HG03025 (cell line): ENCODE measurements around the gene YAP1.

ENCODE experiments used
- ATAC-seq: cut with Tn5 transposase; IDR thresholded peaks from one replicate; pipeline ENCODE4 v1.9.1; 2021; ENCODE audit warnings: mild to moderate bottlenecking, moderate library complexity; ENCODE audit not compliant: unreplicated experiment, low FRiP score

YAP1 gene

DNA sequence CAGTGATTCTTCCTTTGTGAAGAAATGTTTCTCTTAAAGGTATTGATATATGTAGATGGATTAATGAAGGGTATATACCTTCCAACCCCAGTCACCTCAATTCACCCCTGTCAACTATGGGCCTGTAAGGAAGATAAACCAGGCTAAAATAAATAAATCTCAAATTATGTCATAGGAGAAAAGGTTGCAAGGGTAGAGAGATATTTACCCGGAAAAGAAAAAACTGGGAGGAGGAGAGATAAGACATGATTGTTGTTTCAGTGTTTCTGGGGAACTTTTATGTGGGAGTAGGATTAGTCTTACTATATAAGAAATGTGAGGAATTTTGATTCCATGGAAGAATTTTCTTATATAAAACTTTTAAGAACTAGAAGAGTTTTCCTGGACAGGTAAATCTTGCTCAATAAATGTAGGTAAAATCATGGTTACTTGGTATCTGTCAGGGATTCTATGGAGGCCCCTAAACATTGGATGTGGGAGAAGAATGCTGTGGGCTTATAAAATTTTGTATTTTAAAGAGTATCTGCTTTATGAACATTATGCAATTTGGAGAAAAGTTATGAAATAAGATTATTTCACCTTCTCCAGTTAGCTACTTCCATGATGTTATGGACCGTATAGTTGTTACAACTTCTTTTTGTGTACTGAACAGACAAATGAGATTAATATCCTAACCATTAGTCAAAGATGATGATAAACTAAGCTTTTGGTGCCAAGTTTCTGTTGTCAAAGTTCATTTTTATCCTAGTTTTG lies 6.4 kb downstream of the YAP1 start:
- ATAC-seq: no peak

DNA sequence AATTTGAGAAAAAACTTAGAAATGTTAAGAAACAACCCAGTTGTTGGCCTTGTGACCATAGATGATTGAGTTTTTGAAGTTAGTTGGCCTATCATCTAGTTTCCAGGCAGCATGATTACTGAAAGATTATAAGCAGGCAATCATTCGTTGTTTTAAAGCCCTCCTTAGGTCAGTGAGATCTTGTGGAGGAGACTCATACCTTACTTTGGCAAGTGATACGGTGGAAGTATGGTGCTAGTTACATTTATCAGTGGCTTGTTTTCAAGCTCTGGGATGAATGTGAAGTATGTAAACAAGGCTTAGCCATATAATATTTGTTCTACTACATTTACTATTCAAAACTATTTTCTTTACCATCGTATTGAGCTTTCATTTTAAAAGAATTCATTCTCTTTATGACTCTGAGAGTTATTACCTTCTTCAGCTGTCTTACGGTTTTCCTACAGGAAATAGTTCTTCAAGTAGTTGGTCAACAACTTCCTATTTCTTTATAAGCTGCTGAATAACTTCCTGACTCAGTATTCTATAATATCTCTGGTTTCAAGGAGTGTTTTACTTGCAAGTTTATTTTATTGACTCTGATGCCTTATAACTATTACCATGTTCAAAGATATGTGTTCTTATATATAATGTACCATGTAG lies 7.3 kb downstream of the YAP1 start:
- no peak for ATAC-seq

DNA sequence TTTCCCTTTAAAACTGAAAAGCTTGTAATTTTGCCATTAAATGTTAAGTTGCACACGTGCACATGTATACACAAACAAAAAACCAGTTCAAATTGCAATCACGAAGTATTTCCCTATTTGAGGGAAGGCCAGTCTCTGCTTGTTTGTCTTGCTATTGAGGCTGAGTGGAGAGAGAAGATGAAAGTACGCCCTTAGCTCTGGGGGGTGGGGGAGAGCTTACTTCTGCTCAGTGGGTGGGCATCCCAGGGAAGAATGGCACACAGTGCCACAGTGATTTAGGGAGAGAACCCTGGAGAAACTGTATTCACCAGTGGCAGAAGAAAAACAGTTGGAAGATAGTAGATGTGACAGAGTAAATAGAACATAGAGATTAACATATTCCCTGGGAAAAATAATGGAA lies 8.7 kb downstream of the YAP1 start:
- ATAC-seq: no peak

GRCh38 chr11:102119997-102120396 lies 9.8 kb downstream of the YAP1 start:
- no peak for ATAC-seq

DNA sequence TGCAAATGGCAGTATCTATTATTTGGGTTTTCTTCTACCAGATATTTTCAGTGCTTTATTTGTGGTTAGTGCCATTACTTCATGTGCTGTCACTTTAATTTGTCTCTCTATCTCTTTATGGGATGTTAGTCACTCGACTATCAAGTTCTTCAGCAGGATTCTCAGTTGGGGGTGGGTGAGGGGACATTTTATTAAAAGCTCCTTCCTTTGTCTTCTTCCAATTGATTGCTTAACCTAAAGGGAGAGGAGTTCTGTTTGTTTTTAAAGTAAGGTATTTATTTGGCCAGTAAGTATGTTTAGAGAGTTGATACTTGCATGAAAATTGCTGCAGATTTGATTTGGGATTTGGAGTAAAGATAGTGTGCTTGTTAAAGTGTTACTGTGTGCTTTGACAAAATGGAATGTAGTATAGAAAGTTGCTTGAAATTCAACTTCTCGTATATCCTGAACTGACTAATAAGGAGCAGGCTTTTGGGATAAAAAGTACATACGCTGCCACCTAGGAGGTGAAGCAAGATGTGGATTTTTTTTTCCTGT lies 10.3 kb downstream of the YAP1 start:
- no peak for ATAC-seq

GRCh38 chr11:102121329-102121728 lies 11.1 kb downstream of the YAP1 start:
- no peak for ATAC-seq

GRCh38 chr11:102134597-102134996 lies 24.4 kb downstream of the YAP1 start:
- no peak for ATAC-seq

GRCh38 chr11:102135256-102135655 lies 25.0 kb downstream of the YAP1 start:
- ATAC-seq: no peak

- no peak for ATAC-seq
These were observed 28.0 kb downstream of the YAP1 start for GRCh38 chr11:102138223-102138622.

DNA sequence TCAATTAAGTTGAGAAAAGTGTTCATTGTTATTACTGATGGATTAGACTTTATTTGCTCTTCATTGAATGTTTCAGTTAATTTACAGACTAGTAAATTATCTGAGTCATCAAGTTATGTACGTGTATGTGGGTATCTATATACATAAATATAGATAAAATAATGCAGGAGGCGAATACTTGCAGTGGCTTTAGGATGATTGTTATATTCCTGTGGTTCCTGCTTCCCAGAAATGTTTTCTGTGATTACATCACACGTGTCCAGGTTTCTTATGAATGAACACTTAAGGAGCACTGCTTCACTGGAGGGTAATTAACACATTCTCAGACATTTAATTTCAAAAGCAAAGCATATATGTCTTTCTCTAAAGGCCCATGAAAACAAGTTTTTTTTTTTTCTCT lies 28.4 kb downstream of the YAP1 start:
- ATAC-seq: no peak

DNA sequence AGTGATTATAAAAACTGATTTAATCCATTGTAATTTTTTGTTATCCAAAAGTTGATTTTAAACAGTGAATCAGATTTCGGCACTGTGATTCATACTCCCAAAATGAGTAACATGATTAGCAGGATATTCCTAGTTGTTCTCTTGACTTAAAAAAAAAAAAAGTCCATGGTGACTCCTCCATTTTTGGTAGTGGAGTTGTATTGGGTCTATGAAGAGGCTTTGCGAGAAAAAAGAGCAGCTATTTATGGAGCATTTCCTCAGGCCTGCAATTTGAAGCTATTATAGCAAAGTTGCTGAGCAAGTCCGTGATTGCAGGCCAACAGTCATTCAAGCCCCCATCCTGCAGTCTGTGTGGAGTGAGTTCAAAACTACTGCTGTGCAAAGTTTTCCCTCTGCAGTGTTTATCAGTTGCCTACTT lies 28.8 kb downstream of the YAP1 start:
- ATAC-seq: no peak

- no peak for ATAC-seq
These were observed 32.1 kb downstream of the YAP1 start for GRCh38 chr11:102142333-102142732.

DNA sequence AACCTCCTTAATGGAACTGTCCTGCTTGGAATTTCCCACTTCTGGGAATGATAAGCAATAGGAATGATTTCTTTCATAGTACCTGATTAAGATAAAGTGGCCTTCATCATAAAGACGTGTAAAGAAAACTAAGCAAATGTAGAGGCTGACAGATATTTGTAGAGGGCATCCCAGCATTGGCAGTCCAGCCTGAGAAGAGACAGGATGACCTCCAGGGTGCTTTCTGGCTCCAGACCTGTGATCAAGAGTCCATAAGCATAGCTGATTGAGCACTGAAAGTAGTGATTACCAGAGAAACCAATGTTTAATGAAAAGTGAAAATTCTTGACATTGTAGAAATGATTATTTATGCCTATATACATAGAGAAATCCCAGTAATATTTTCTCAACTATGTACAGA lies 33.6 kb downstream of the YAP1 start:
- ATAC-seq: no peak

GRCh38 chr11:102144357-102145355 lies 34.4 kb downstream of the YAP1 start:
- ATAC-seq: no peak

DNA sequence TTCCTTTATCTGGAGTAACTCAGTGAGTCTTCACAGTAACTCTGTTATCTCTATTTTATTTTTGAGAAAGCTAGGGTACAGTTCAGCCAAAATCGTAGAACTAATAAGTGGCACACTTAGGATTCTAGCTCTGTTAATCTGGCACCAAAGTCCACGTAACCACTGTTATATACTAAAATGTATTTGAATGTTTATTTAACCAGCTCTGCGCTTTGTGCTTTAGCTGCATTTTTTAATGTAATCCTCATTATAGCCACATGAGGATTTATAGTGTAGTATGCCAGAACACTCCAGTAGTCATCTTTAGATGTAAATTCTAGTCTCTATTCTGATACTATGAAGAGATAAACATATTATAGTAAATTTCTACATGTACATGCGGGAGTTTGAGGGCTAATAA lies 36.8 kb downstream of the YAP1 start:
- ATAC-seq: no peak

DNA sequence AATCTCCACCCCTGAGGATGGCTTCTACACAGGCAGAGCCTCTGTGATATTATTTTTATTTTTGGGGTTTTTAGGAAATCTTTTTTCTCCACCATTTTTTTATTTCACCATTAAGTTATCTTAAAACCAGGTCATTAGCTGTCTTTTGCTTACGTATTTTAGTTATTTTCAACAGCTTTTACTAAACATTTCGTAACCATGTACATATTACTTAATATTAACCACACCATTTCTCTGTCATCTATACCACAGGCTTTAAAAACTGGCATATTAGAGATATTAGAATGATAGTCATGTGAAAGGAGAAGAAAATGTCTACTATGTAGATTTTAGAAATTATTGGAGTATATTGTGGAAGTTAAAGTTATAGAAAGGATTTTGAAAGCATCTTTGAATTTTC lies 37.4 kb downstream of the YAP1 start:
- no peak for ATAC-seq

GRCh38 chr11:102148059-102148458 lies 37.8 kb downstream of the YAP1 start:
- no peak for ATAC-seq

GRCh38 chr11:102151784-102152525 lies 41.7 kb downstream of the YAP1 start:
- ATAC-seq: no peak

GRCh38 chr11:102153082-102153481 lies 42.8 kb downstream of the YAP1 start:
- no peak for ATAC-seq

DNA sequence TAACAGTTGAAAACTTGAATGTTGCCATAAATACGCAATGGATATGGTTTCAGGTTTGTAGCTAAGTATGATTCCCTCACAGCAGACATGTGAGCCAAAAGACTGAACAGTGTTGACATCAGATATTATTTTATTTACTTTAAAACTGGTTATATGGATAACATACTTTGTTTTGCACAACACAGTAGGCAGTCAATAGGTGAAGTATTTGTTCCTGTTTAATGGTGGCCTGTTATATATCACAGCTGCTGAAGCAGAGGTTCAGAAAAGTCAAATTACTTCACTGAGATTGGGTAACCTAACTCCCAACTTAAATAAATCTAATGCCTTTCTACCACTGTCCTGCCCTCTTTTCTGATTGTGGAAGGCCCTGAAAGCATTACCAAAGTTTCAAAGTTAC lies 44.6 kb downstream of the YAP1 start:
- no peak for ATAC-seq
